Measurements from ENCODE around the gene RANBP2.
"Not testable (repeated sequence)": the region's sequence is repeated elsewhere in the genome, so short reads cannot be mapped to it uniquely, and the experiment has no call there.

RANBP2 gene

DNA sequence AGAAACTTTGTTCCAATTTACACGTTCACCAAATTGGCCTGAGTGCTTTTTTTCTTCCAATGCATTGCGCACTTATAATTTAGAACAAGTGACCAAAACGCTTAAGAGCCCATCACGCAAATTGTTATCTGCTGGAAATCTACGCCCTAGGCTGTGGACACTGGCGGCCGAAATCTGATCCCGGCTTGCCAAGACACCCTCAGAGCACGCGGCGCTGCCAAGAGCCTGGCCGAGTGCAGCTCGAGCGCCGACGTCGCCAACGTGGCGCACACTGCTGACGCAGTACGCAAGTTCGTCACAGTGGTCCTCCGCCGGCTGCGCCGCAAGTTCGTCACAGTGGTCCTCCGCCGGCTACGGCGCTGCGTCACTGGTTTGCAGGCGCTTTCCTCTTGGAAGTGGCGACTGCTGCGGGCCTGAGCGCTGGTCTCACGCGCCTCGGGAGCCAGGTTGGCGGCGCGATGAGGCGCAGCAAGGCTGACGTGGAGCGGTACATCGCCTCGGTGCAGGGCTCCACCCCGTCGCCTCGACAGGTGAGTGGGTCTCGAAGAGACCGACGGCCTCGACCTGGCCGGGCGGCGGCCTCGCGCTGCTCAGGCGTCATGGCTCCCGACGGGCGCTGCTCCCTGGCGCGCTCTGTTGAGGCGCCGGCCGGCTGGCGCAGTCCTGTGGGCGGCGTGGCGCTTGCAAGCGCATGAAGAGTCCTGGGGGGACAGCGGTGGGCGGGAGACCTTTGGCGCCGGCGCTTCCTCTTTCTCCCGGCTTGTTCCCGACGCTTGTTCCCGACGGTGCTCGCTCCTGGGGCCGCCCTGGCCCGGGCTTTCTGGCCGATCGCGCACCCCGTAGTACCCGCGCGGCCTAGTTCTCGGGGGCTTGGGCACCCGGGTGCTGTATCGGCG lies at the start of gene RANBP2:
RANBP2 (plus strand) TSS at position 334 of the 896 bp plus-strand sequence; CDS start at position 459, 125 bp downstream.
- peak; percentile 97 for DNase-seq

DNA sequence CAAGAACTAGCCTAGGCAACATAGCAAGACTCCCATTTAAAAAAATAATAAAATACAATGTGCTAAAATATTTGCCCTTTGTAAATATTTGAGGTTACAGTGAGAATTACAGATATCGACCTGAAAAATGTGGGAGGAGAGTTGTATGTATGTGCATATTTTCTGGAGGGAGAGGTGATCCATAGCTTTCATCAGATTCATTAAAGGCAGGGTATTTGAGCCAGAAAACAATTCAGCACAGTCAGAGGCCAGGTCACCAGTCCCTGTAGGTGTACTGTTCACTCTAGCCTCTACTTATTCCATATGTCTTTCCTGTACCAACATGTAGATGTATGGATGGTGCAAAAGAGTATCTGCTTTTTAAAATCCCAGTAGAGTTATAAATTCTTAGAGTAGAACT lies 49.0 kb upstream of the RANBP2 start:
- not testable (repeated sequence) for DNase-seq

DNA sequence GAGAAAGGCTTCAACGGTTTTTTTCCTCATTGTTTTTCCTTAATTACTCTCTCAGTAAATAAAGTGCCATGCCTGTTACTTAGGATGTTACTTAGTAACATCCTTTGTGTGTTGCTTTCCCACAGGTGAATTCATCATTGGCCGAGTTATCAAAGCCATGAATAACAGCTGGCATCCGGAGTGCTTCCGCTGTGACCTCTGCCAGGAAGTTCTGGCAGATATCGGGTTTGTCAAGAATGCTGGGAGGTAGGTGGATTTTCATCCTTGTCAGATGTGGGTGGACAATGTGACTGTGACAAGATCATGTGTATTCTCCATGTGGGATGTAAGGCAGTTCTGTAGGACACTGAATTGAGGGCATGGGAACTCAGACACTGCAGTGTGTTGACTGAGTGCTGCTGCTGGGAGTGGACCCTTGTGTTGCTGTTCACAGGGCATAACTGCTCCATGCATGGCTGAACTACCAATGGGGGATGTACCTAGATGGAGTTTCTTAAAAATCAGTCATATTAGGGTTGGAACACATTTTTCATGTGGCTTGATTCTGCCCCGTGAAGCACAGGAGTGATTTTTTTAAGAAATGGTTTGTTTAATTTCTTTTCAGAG lies 47.0 kb upstream of the RANBP2 start:
- not testable (repeated sequence) for DNase-seq

DNA sequence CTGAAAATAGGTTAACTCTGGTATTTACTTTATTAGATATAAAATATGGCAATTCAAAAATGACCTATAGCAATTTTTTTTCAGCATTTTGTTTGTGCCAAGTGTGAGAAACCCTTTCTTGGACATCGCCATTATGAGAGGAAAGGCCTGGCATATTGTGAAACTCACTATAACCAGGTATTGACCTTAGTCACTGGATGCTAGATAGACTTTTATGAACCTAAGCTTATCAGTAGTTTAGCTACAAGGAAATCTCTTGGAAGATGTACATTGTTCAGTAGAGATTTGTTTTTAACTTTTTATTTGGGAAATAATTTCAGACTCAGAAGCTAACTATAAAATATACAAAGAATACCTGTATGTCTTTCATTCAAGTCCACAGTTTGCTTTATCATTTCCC lies 42.8 kb upstream of the RANBP2 start:
- DNase-seq: not testable (repeated sequence)

DNA sequence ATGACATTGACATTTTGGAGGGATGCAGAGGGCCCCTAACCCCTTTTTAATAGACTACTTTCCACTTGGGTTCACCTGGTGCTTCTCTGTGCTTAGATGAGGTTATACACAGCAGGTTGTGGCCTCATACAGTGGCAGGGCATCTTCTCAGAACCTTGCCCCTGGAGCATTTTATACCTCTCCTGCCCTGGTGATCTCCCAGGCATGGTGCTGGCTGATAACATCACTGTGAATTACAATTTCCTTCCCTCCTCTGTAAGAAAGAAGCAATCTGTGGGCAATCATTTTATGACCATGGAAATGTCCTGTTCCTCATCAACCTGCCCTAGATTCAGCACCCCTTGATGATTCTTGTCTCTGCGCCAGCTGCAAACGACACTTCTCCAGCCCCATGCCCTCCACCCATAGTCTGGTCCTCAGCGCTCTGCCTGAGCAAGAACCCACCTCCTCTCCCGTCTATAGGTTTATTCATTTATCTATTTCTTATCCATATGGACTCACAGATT lies 42.0 kb upstream of the RANBP2 start:
- DNase-seq: not testable (repeated sequence)

DNA sequence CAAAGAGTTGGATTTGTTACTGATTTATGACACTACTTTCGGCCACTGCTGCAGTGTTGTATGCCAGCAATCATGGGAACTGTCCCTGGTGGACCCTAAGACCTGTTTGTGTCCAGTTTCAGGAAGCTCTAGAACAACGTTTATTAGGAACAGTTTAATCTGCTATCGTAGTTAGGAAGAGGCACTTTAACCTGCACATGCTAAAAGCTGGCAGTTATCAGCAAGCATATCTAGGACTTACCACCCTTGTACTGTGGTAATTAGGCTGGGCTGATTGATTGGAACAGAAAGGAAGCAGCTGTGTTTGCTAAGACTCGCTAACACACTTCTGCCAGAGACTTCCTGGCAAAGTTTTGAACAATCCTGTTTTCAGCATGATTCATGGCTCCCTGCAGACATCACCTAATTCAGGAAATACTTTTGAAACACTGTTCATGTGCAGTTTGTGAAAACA lies 41.1 kb upstream of the RANBP2 start:
- DNase-seq: not testable (repeated sequence)

DNA sequence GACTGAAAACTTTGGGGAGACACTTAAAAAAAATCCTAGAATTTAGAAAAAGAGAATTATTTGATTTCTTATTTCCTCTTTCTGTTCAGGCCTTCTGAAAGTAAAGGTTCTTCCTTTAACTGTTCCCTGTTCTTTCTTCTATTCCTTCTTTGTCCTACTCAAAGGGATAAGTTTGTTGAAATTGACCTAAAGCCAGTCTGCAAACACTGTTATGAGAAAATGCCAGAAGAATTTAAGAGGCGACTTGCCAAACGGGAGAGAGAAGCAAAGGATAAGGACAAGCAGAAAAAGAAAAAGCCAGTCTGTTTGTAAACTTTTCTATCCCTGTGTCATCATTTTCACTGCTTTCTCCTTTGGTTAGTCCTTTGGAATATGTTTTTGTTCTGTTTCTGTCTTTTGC lies 38.5 kb upstream of the RANBP2 start:
- not testable (repeated sequence) for DNase-seq

DNA sequence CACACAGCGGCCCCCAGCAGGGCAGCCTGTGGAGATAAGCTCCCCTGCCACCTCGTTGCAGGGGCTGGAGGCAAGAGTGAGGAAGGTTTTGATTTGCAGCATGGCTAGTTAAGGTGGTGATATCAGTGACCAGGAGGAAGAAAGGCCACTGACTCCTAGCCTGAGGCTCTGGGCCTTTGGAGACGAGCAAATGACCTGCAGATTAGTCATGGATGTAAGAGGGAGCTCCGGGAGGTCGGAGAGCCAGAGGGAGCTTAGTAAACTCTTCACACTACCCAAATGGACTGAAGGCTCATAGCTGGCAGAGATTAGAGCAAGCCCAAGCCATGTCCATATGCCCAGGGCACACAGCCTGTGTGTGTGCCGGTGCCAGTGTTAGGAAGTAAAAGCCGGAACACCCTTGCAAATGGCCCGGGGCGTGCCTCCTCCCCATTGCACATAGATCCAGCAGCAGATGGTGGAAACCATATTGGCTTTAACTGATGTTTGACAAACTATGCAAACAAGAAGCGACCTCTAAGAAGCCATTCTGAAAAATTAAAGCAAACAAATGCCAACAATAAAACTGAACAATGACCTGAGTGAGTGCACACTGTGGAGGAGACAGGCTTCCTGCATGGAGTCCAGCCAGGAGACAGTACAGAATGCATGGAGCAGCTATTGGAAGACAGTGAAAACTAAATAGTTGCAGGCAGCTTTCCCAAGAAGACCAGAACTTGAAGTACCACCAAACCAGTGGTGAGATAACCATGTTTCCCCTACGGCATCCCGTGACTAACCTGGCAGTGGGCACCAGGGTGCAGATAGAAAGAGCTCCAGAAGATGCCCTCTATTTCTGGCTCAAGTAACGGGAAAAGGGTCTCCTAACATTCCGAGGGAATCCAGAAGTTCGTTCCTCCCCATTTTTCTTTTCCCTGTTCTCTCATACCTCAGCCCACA lies 30.2 kb upstream of the RANBP2 start:
- DNase-seq: not testable (repeated sequence)

DNA sequence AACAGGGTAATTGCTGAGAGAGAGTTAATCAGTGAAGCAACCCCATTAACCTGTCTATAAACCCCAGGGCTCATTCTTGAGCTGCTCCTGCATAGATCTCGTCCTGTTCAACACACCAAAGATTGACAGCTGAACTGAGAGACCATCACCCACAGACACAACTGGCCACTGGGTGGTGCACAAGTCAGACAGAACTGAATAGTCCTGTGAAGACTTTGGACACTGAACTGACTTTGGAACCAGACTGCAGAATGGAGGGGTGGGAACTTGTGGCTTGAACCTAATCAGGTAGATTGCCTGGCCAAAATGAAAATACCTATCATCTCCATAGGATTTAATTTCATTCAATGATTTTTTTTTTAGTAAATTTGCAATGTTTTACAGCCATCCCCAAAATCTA lies 29.3 kb upstream of the RANBP2 start:
- DNase-seq: not testable (repeated sequence)

DNA sequence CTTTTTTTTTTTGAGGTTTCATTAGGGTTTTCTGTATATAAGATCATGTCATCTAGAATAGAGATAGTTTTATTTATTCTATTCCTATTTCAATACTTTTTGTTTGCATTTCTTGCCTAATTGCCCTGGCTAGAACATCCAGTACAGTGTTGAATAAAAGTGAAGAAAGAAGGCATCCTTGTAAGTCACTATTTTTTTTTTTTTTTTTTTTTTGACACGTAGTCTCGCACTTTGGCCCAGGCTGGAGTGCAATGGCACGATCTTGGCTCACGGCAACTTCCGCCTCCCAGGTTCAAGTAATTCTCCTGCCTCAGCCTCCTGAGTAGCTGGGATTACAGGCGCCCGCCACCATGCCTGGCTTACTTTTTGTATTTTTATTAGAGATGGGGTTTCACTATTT lies 27.8 kb upstream of the RANBP2 start:
- no peak for DNase-seq

DNA sequence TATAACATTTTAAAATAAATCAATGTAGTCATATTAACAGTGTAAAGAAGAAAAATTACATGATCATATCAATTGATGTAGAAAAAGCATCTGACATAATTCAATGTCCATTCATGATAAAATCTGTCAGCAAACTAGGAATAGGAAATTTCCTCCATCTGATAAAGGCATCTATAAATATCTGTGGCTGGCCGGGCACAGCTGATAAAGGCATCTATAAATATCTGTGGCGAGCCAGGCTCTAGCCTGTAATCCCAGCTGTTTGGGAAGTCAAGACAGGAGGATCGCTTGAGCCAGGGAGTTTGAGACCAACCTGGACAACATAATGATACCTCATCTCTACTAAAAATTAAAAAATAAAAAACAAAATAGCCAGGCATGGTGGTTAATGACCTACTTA lies 18.1 kb upstream of the RANBP2 start:
- DNase-seq: no peak

DNA sequence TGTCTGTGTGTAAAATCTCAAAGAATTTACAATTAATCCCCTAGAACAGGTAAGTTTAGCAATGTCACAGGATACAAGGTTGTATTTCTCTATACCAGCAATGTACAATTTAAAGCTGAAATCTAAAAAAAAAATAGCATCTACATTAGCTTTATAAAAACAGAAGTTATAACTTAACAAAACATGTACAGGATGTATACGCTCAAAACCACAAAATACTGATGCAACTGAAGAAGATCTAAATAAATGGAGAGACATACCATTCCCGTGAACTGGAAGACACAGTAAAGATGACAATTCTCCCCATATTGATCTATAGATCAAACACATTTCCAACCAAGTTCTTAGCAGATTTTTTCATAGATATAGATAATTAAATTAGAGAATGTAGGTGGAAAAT lies 17.5 kb upstream of the RANBP2 start:
- DNase-seq: no peak

DNA sequence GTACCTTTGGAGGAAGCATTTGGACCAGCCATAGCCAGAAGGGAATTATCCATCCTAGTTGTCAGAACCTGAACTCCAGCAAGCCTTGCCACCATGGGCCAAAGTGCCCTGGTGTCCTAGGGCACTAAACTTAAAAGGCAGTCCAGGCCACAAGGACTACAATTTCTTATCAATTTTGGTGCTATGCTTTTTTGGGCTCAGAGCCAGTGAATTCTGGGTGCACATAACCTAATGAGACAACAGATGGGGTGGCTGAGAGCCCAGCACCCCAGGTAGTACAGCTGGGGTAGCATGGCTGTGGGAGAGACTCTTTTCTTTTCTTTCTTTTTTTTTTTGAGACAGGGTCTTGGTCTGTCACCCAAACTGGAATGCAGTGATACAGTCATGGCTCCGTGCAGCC lies 14.4 kb upstream of the RANBP2 start:
- no peak for DNase-seq

DNA sequence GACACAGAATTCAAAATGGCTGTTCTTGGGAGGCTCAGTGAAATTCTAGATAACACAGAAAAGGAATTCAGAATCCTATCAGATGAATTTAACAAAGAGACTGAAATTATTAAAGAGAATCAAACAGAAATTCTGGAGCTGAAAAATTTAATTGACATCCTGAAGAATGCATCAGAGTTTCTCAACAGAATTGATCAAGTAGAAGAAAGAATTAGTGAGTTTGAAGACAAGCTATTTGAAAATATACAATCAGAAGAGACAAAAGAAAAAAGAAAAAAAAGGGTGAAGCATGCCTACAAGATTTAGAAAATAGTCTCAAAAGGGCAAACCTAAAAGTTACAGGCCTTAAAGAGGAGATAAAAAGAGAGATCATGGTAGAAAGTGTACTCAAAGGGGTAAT lies 12.0 kb upstream of the RANBP2 start:
- DNase-seq: no peak

DNA sequence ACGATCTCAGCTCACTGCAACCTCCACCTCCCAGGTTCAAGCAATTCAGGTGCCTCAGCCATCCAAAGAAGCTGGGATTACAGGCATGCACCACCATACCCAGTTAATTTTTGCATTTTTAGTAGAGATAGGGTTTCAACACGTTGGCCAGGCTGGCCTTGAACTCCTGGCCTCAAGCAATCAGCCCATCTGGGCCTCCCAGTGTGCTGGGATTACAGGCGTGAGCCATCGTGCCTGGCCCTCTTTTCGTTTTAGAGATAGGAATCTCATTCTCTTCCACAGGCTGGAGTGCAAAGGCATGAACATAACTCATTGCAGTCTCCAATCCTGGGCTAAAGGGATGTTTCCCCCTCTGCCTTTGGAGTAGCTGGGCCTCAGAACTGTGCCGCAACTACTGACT lies 2.3 kb upstream of the RANBP2 start:
- not testable (repeated sequence) for DNase-seq

DNA sequence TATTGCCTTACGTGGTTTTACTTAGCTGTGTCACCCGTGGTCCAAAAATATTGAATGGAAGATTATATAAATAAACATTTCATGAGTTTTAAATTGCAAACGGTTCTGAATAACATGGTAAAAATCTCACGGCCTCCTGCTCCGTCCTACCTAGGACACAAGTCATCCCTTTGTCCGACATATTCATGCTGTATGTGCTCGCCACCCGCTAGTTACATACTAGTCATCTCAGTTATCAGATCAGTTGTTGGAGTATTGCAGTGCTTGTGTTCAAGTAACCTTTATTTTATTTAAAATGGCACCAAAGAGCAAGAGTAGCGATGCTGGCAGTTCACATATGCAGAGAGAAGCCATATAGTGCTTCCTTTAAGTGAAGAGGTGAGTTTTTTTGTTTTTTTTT lies 6.8 kb downstream of the RANBP2 start:
- not testable (repeated sequence) for DNase-seq

DNA sequence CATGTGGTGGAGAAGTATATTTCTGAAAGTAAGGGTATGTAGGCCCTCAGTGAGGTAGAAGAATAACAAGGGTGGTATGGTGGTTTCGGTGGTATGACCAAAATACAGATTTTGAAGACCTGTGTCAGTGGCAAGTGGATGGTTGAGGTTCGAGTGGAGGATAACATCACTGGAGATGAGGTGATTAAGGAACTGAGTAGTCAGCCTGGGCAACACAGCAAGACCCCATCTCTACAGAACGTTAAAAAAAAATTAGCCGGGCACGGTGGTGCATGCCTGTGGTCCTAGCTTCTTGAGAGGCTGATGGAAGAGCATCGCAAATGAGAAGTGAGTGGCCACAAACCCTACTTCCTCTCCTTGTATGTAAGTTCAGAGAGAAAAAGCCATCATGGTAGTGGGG lies 15.4 kb downstream of the RANBP2 start:
- DNase-seq: not testable (repeated sequence)

DNA sequence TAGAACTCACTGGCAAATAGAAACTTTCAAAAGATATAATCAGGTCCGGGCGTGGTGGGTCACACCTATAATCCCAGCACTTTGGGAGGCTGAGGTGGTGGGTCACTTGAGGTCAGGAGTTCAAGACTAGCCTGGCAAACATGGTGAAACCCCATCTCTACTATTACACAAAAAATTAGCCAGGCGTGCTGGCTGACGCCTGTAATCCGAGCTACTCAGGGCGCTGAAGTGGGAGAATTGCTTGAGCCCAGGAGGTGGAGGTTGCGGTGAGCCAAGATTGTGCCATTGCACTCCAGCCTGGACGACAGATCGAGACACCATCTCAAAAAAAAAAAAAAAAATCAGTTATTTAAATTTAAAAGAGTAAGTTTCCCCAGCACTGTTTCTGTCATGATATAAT lies 38.7 kb downstream of the RANBP2 start:
- DNase-seq: not testable (repeated sequence)

DNA sequence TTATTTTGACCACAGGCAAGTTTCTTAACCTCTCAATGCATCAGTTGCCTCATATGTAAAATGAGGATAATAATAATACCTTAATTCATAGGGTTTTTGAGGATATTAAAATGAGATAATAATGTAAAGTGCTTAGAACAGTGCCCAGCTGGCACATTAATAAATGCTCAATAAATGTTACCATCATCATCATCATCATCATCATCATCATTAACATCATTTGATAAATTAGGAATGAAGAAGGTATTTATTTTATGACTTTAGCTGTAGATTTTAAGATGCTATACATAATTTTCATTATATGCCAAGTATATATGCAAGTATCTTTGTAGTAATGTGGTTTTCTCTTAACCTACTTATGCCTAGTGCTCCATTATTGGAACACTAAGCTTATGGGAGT lies 43.3 kb downstream of the RANBP2 start:
- DNase-seq: not testable (repeated sequence)

DNA sequence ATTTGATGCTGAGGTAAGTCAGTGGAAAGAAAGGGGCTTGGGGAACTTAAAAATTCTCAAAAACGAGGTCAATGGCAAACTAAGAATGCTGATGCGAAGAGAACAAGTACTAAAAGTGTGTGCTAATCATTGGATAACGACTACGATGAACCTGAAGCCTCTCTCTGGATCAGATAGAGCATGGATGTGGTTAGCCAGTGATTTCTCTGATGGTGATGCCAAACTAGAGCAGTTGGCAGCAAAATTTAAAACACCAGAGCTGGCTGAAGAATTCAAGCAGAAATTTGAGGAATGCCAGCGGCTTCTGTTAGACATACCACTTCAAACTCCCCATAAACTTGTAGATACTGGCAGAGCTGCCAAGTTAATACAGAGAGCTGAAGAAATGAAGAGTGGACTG lies 47.4 kb downstream of the RANBP2 start:
- DNase-seq: not testable (repeated sequence)

DNA sequence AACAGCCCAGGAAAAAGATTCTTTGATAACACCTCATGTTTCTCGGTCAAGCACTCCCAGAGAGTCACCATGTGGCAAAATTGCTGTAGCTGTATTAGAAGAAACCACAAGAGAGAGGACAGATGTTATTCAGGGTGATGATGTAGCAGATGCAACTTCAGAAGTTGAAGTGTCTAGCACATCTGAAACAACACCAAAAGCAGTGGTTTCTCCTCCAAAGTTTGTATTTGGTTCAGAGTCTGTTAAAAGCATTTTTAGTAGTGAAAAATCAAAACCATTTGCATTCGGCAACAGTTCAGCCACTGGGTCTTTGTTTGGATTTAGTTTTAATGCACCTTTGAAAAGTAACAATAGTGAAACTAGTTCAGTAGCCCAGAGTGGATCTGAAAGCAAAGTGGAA lies 48.6 kb downstream of the RANBP2 start:
- DNase-seq: not testable (repeated sequence)

DNA sequence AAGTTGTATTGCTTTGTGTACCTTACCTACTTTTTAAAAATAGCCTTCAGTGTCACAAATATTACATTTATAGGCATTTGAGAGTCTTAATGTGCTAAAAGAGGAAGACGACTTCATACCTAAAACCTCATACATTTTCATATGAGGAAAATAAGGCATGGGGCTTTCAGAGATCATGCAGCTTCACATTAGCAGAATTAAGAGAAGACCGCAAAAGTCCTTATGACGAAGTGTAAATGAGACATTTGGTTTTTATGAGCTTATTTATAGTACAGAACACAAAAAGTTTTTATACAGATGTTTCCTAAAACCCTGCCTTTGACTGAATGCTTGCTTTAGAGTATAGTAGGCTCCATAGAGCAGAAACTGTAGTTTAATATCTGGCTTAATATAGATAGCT lies 57.2 kb downstream of the RANBP2 start:
- no peak for DNase-seq

DNA sequence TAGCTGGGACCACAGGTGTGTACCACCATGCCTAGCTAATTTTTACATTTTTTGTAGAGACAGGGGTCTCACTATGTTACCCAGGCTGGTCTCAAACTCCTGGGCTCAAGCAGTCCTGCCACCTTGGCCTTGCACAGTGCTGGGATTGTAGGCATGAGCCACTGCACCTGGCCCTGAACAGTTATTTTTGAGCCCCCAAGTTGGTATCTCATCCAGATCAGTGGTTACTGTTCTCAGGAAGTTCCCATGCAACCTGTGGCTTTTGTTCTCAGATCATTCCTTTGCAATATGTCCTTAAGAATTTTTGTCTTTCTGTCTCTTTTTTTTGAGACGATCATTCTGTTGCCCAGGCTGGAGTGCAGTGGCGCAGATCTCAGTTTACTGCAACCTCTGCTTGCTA lies 59.6 kb downstream of the RANBP2 start:
- DNase-seq: no peak
